IMR-90 (cell line): ENCODE results near the gene C9orf50.

Experiments
- CEBPB ChIP-seq: IDR thresholded peaks from 2 replicates; pipeline ENCODE4 v1.6.1; 2012; ENCODE audit warnings: low read depth, low read length, improper control_type of control experiment
- CHD1 ChIP-seq: IDR thresholded peaks from 2 replicates; pipeline ENCODE4 v1.6.1; 2012; ENCODE audit warnings: low read depth, low read length, improper control_type of control experiment
- CTCF ChIP-seq: conservative IDR thresholded peaks from 2 replicates; pipeline ENCODE4 v1.5.1; 2012; ENCODE audit warnings: mild to moderate bottlenecking, low read depth, low read length, improper control_type of control experiment
- ELK1 ChIP-seq: fragments of 150-350 bp; IDR thresholded peaks from 2 replicates; pipeline ENCODE4 v1.6.1; 2016; ENCODE audit warnings: low read depth, mild to moderate bottlenecking, low read length, moderate library complexity, borderline replicate concordance
- MAFK ChIP-seq: IDR thresholded peaks from 2 replicates; pipeline ENCODE4 v1.6.1; 2012; ENCODE audit warnings: low read depth, low read length, improper control_type of control experiment
- NFE2L2 ChIP-seq: fragments of 150-350 bp; IDR thresholded peaks from 2 replicates; pipeline ENCODE4 v1.6.1; 2016; ENCODE audit warnings: low read depth, mild to moderate bottlenecking, low read length
- POLR2A ChIP-seq: IDR thresholded peaks from 2 replicates; pipeline ENCODE4 v1.6.1; 2012; ENCODE audit warnings: mild to moderate bottlenecking, low read depth, low read length
- RAD21 ChIP-seq: IDR thresholded peaks from 2 replicates; pipeline ENCODE4 v1.6.1; 2012; ENCODE audit warnings: low read length, improper control_type of control experiment
- USF2 ChIP-seq: fragments of 150-350 bp; IDR thresholded peaks from 2 replicates; pipeline ENCODE4 v1.6.1; 2017; ENCODE audit warnings: mild to moderate bottlenecking, antibody characterized with exemption, low read length, low read depth

- TF ChIP-seq CTCF (no peak), CHD1 (no peak), MAFK (no peak), ELK1 (no peak), POLR2A (no peak), USF2 (no peak), CEBPB (no peak), NFE2L2 (no peak), RAD21 (no peak)
These were observed 39.3 kb downstream of the C9orf50 start for GRCh38 chr9:129581505-129582189.
